Inflammatory macrophage treated with lipopolysaccharide for 1 hour (primary cell): ENCODE data around the gene FIP1L1.
"Not testable (repeated sequence)": the region's sequence is repeated elsewhere in the genome, so short reads cannot be mapped to it uniquely, and the experiment has no call there.

Experiments used
- DNase-seq, 2 donors: peaks; one replicate each; pipeline ENCODE4 v3.0.0-alpha.2; 2020 to 2022

FIP1L1 gene

DNA sequence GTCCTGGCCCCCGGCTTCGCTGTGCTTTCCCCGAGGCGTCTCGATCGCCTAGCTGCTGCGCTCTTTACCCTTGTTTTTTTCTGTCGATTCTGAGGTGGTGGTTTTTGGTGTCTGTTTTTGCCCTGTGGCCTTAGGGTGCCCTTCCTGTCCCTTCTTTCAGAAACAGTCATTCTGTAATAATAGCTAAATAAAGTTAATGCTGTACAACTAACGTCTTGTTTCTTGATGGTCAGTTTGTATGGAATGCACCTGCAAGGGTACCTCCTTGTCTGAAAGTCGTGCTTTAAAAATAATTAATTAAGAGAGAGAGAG lies 686 bp downstream of the FIP1L1 start:
- no peak for DNase-seq

DNA sequence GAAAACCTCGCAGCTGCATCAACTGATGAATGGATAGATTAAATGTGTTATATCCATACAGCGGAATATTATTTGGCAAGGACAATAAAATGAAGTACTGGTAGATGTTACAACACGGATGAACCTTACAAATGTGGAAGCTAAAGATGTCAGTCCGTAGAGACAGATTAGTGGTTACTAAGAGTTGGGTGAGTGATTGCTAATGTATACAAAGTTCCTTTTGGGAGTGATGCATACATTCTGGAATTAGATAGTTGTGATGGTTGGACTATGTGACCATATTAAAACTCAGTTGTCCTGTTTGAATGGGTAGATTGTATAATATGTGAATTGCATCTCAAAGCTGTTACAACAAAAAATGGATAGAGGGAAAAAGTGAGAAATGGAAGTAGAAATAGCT lies 2.8 kb downstream of the FIP1L1 start:
- no peak for DNase-seq

GRCh38 chr4:53409479-53409878 lies 32.0 kb downstream of the FIP1L1 start:
- not testable (repeated sequence) for DNase-seq

GRCh38 chr4:53419208-53419607 lies 41.8 kb downstream of the FIP1L1 start:
- DNase-seq = no peak

GRCh38 chr4:53421791-53422190 lies 44.4 kb downstream of the FIP1L1 start:
- DNase-seq = no peak

DNA sequence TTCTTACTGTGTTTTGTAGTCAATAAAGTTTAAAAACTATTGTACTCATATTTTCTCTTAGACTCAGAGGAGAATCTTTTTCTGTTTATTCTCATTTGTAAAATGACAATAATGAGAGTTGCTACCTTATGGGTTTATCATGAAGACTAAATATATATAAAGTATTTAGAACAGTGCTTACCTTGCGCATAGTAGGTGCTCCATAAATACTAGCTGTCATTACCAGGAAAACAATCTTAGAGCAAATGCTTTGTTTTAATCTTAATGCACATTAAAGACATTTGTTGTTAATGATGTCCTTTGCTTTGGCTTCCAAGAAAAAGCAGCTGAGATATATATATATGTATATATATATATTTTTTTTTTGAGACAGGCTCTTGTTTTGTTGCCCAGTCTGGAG lies 44.9 kb downstream of the FIP1L1 start:
- no peak for DNase-seq

GRCh38 chr4:53424280-53424679 lies 46.8 kb downstream of the FIP1L1 start:
- DNase-seq = no peak

GRCh38 chr4:53427366-53427765 lies 49.9 kb downstream of the FIP1L1 start:
- DNase-seq = no peak

GRCh38 chr4:53431052-53431451 lies 53.6 kb downstream of the FIP1L1 start:
- no peak for DNase-seq

- DNase-seq = no peak
These were observed 55.3 kb downstream of the FIP1L1 start for GRCh38 chr4:53432528-53433424.

GRCh38 chr4:53436251-53436650 lies 58.8 kb downstream of the FIP1L1 start:
- DNase-seq = peak in 1 of 2 donors; percentile 34

DNA sequence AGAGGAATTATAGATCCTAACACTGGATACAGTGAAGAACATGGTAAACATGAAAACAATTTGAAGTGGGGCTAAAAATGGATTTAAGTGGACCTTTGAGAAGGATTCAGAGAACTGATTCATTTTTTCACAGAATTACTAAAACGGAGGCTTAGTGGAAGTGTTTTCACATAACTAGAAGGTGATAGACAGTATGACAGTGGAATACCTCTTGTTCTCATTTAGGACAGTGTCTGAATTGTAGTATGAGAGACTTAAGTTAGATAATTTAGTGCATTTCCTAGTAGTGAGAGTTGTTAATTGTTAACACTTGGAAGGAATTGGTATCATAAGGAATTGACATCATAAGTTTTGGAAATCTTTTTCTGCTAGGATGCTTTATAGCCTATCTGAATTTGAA lies 64.1 kb downstream of the FIP1L1 start:
- DNase-seq = no peak

DNA sequence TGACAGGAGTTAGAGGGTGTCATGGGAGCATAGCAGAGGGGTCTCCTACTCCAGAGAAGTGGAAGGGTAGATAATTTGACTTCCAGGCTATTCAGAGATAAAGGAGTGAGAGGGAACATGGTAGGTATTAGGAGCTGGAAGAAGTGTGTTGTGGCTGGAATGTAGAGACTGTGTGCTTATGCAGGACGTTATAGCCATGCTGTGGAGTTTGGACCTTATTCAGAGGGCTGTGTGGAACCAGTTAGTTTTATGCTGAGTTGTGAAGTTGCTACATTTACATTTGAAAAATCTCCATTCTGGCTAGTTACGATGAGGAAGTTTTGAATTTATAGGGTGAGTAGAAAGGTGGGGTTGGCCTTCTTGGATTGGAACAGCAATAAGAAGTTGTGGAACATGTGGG lies 67.5 kb downstream of the FIP1L1 start:
- no peak for DNase-seq

DNA sequence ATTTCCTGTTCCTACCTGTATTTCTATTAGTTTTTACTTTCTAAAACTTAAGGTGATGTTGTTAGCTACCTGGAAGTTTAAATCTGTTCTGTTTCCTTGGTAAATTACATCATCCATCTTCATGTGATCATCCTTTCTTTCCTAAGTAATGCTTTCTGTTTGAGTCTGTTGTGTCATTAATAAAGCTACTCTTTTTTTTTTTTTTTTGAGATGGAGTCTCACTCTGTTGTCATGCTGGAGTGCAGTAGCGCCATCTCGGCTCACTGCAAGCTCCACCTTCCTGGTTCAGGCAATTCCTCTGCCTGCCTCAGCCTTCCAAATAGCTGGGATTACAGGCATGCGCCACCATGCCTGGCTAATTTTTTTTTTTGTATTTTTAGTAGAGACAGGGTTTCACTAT lies 73.3 kb downstream of the FIP1L1 start:
- no peak for DNase-seq

DNA sequence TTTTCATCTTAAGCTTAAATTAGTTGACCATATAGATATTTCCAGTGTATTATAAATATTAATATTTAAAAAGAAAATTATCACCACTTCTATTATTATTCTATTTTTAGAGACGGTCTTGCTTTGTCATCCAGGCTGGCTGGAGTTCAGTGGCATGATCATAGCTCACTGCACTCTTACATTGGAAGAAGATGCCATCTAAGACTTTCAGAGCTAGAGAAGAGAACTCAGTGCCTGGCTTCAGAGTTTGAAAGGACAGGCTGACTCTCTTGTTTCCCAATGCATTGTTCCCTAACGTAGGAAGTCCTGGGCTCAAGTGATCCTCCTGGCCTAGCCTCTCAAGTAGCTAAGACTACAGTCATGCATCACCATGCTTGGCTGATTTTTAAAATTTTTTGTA lies 75.9 kb downstream of the FIP1L1 start:
- DNase-seq = no peak

GRCh38 chr4:53455766-53456165 lies 78.3 kb downstream of the FIP1L1 start:
- no peak for DNase-seq

DNA sequence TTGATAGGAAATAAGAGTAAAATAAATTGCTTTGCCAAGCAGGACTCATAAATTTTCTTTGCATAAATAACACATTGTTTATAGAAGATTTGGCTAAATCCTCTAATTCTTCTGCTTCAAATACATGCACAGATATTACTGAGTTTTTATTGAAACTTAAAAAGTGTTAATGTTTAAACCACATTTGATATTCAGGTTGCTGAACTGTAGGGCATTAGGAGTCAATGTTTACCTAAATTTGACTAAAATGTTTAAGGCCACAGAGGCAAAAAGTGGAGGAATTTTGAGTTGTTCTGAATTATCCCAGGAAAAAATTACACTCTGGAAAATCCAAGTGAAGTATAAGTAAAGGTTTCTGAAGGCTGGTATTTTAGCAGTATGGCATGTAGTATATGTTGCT lies 78.7 kb downstream of the FIP1L1 start:
- no peak for DNase-seq

- no peak for DNase-seq
These were observed 82.1 kb downstream of the FIP1L1 start for GRCh38 chr4:53459548-53459947.

GRCh38 chr4:53461244-53461643 lies 83.8 kb downstream of the FIP1L1 start:
- DNase-seq = no peak

GRCh38 chr4:53463340-53463739 lies 85.9 kb downstream of the FIP1L1 start:
- DNase-seq = no peak

GRCh38 chr4:53465281-53465680 lies 87.8 kb downstream of the FIP1L1 start:
- no peak for DNase-seq

- DNase-seq = no peak
These were observed 88.5 kb downstream of the FIP1L1 start for GRCh38 chr4:53465891-53466290.

- DNase-seq = not testable (repeated sequence)
These were observed 89.1 kb downstream of the FIP1L1 start for GRCh38 chr4:53466576-53466975.

DNA sequence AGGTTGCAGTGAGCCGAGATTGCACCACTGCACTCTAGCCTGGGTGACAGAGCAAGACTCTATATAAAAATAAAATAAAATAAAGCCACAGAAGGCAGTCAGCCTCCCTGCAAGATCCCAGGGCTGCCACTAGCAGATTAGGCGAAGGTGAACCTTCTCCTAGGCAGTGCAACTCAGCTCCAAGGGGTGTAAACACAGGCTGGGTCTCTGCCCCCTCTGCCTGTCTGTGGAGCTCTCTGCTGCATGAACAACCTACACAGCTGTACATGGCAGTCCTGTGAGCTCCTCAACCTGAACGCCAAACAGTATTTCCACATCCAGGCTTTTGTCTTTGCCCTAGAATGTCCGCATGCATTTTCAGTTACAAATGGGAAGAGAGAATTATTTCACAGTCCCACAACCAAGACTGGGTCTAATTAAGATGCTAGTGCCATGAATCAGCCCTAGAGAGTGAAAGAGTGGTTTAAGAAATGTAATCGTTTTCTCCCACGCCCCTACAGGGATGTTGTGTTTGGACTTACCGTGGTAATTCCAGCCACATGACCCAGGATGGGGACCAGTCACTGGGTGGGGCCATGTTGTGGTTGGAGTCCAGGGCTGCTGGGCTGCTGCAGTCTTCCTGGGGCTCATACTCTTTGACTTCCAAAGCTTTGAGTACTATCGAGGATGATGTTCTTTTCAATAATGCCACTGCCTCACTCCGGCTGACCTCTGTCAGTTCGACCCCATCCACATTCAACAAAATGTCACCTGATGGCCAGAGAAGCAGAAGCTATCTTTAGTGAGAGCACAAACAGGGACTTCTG lies 99.0 kb downstream of the FIP1L1 start:
- peak in 1 of 2 donors; percentile 18 for DNase-seq
